Measurements from ENCODE around the gene CYBRD1. TPM values are rescaled to one million over a fixed set of nuclear protein-coding genes. Genes with fewer than 3 reads are reported as not detected.
"Not testable (repeated sequence)": the region's sequence is repeated elsewhere in the genome, so short reads cannot be mapped to it uniquely, and the experiment has no call there.

Gene CYBRD1
- total RNA-seq, 2 experiments from 2014 or later: 0.35 to 0.52 TPM

GRCh38 chr2:171530859-171531258 is 8.6 kb downstream of the CYBRD1 start:
- not testable (repeated sequence) for H3K36me3 Mint-ChIP-seq, H3K4me3 Mint-ChIP-seq, H3K9me3 Mint-ChIP-seq, DNase-seq, H3K27ac Mint-ChIP-seq, H3K4me1 Mint-ChIP-seq
- H3K27me3 Mint-ChIP-seq: peaks cover 33% of the 10 kb centered on the region

- no peak overlapping the region for H3K4me3 Mint-ChIP-seq
- H3K9me3 Mint-ChIP-seq: peaks cover 4% of the 10 kb centered on the region
- H3K27me3 Mint-ChIP-seq: peaks cover 29% of the 10 kb centered on the region
- no peaks in the 10 kb centered on the region for H3K4me1 Mint-ChIP-seq
- no peak for DNase-seq
- no peaks in the 10 kb centered on the region for H3K36me3 Mint-ChIP-seq
- H3K27ac Mint-ChIP-seq: no peak overlapping the region
These were observed 9.0 kb downstream of the CYBRD1 start for GRCh38 chr2:171531291-171531690.

- no peaks in the 10 kb centered on the region for H3K36me3 Mint-ChIP-seq
- DNase-seq: no peak
- peaks cover 4% of the 10 kb centered on the region for H3K9me3 Mint-ChIP-seq
- no peak overlapping the region for H3K27ac Mint-ChIP-seq
- H3K4me3 Mint-ChIP-seq: no peak overlapping the region
- no peaks in the 10 kb centered on the region for H3K4me1 Mint-ChIP-seq
- peaks cover 25% of the 10 kb centered on the region for H3K27me3 Mint-ChIP-seq
These were observed 9.7 kb downstream of the CYBRD1 start for GRCh38 chr2:171531836-171532450.

- Mint-ChIP-seq H3K9me3 (peaks cover 4% of the 10 kb centered on the region), H3K4me3 (no peak overlapping the region), H3K27ac (no peak overlapping the region), H3K36me3 (no peaks in the 10 kb centered on the region), H3K27me3 (peaks cover 18% of the 10 kb centered on the region), H3K4me1 (no peaks in the 10 kb centered on the region)
- DNase-seq: no peak
These were observed 11.1 kb downstream of the CYBRD1 start for GRCh38 chr2:171533331-171533730.

- not testable (repeated sequence) for DNase-seq, H3K4me1 Mint-ChIP-seq, H3K36me3 Mint-ChIP-seq, H3K9me3 Mint-ChIP-seq, H3K4me3 Mint-ChIP-seq, H3K27ac Mint-ChIP-seq
- peaks cover 11% of the 10 kb centered on the region for H3K27me3 Mint-ChIP-seq
These were observed 13.3 kb downstream of the CYBRD1 start for GRCh38 chr2:171535528-171535927.

- no peak overlapping the region for H3K27ac Mint-ChIP-seq
- no peaks in the 10 kb centered on the region for H3K36me3 Mint-ChIP-seq
- H3K4me1 Mint-ChIP-seq: no peaks in the 10 kb centered on the region
- no peaks in the 10 kb centered on the region for H3K9me3 Mint-ChIP-seq
- H3K27me3 Mint-ChIP-seq: peaks cover 4% of the 10 kb centered on the region
- H3K4me3 Mint-ChIP-seq: no peak overlapping the region
- DNase-seq: no peak
These were observed 18.2 kb downstream of the CYBRD1 start for GRCh38 chr2:171540437-171540836.

GRCh38 chr2:171541202-171541887 is 19.1 kb downstream of the CYBRD1 start:
- H3K27me3 Mint-ChIP-seq: no peaks in the 10 kb centered on the region
- no peaks in the 10 kb centered on the region for H3K36me3 Mint-ChIP-seq
- H3K9me3 Mint-ChIP-seq: no peaks in the 10 kb centered on the region
- no peak for DNase-seq
- H3K4me1 Mint-ChIP-seq: no peaks in the 10 kb centered on the region
- no peak overlapping the region for H3K27ac Mint-ChIP-seq
- H3K4me3 Mint-ChIP-seq: no peak overlapping the region

- DNase-seq: no peak
- H3K4me1 Mint-ChIP-seq: no peaks in the 10 kb centered on the region
- H3K9me3 Mint-ChIP-seq: no peaks in the 10 kb centered on the region
- H3K27ac Mint-ChIP-seq: no peak overlapping the region
- no peak overlapping the region for H3K4me3 Mint-ChIP-seq
- H3K27me3 Mint-ChIP-seq: no peaks in the 10 kb centered on the region
- H3K36me3 Mint-ChIP-seq: no peaks in the 10 kb centered on the region
These were observed 22.8 kb downstream of the CYBRD1 start for GRCh38 chr2:171545086-171545485.

- no peak for DNase-seq
- Mint-ChIP-seq H3K36me3 (no peaks in the 10 kb centered on the region), H3K27ac (no peak overlapping the region), H3K27me3 (no peaks in the 10 kb centered on the region), H3K4me1 (no peaks in the 10 kb centered on the region), H3K9me3 (no peaks in the 10 kb centered on the region), H3K4me3 (no peak overlapping the region)
These were observed 25.0 kb downstream of the CYBRD1 start for GRCh38 chr2:171547256-171547655.

- Mint-ChIP-seq H3K36me3 (no peaks in the 10 kb centered on the region), H3K9me3 (no peaks in the 10 kb centered on the region), H3K27ac (no peak overlapping the region), H3K4me1 (no peaks in the 10 kb centered on the region), H3K4me3 (no peak overlapping the region), H3K27me3 (no peaks in the 10 kb centered on the region)
- DNase-seq: no peak
These were observed 25.4 kb downstream of the CYBRD1 start for GRCh38 chr2:171547720-171548119.

GRCh38 chr2:171550613-171551012 is 28.3 kb downstream of the CYBRD1 start:
- Mint-ChIP-seq H3K27ac (no peak overlapping the region), H3K4me1 (no peaks in the 10 kb centered on the region), H3K36me3 (no peaks in the 10 kb centered on the region), H3K9me3 (no peaks in the 10 kb centered on the region), H3K27me3 (no peaks in the 10 kb centered on the region), H3K4me3 (no peak overlapping the region)
- no peak for DNase-seq

GRCh38 chr2:171551836-171552235 is 29.6 kb downstream of the CYBRD1 start:
- Mint-ChIP-seq H3K4me1 (no peaks in the 10 kb centered on the region), H3K27ac (no peak overlapping the region), H3K9me3 (no peaks in the 10 kb centered on the region), H3K27me3 (no peaks in the 10 kb centered on the region), H3K4me3 (no peak overlapping the region), H3K36me3 (no peaks in the 10 kb centered on the region)
- DNase-seq: no peak

- no peak for DNase-seq
- H3K27me3 Mint-ChIP-seq: no peaks in the 10 kb centered on the region
- H3K4me3 Mint-ChIP-seq: no peak overlapping the region
- H3K27ac Mint-ChIP-seq: no peak overlapping the region
- no peaks in the 10 kb centered on the region for H3K36me3 Mint-ChIP-seq
- H3K4me1 Mint-ChIP-seq: peaks cover 4% of the 10 kb centered on the region
- no peaks in the 10 kb centered on the region for H3K9me3 Mint-ChIP-seq
These were observed 31.0 kb downstream of the CYBRD1 start for GRCh38 chr2:171553236-171553635.

GRCh38 chr2:171553858-171554257 is 31.6 kb downstream of the CYBRD1 start:
- Mint-ChIP-seq H3K27ac (no peak overlapping the region), H3K36me3 (no peaks in the 10 kb centered on the region), H3K27me3 (no peaks in the 10 kb centered on the region), H3K9me3 (no peaks in the 10 kb centered on the region), H3K4me1 (peaks cover 4% of the 10 kb centered on the region), H3K4me3 (no peak overlapping the region)
- DNase-seq: no peak

GRCh38 chr2:171554991-171555615 is 32.8 kb downstream of the CYBRD1 start:
- Mint-ChIP-seq H3K27me3 (peaks cover 5% of the 10 kb centered on the region), H3K36me3 (no peaks in the 10 kb centered on the region), H3K27ac (no peak overlapping the region), H3K4me1 (peaks cover 4% of the 10 kb centered on the region), H3K9me3 (no peaks in the 10 kb centered on the region), H3K4me3 (no peak overlapping the region)
- no peak for DNase-seq

GRCh38 chr2:171557363-171557762 is 35.1 kb downstream of the CYBRD1 start:
- peaks cover 6% of the 10 kb centered on the region for H3K27me3 Mint-ChIP-seq
- no peak for DNase-seq
- no peak overlapping the region for H3K27ac Mint-ChIP-seq
- H3K4me1 Mint-ChIP-seq: peaks cover 4% of the 10 kb centered on the region
- H3K4me3 Mint-ChIP-seq: no peak overlapping the region
- H3K36me3 Mint-ChIP-seq: no peaks in the 10 kb centered on the region
- H3K9me3 Mint-ChIP-seq: no peaks in the 10 kb centered on the region
